ENCODE data around the gene MED26. TPM values are rescaled to one million over a fixed set of nuclear protein-coding genes. Genes with fewer than 3 reads are reported as not detected.

The MED26 gene
- total and polyA plus RNA-seq, 8 donors: 0.58 to 41.7 (median 4.3) TPM

- peaks cover 17 to 28% (median 25%) of the 10 kb centered on the region in 4 donors for H3K4me1 ChIP-seq
- peaks cover 5 to 65% (median 59%) of the 10 kb centered on the region in 4 donors for H3K36me3 ChIP-seq
- H3K4me3 ChIP-seq: no peak overlapping the region
- 82 to 87% (median 85%) methylated on average over 6 of the region's 6 CpGs for WGBS, 5 donors
- no peaks in the 10 kb centered on the region for H3K9me3 ChIP-seq
- H3K27me3 ChIP-seq: no peaks in the 10 kb centered on the region
- H3K27ac ChIP-seq: no peak overlapping the region
- TF ChIP-seq, protein P1, sequence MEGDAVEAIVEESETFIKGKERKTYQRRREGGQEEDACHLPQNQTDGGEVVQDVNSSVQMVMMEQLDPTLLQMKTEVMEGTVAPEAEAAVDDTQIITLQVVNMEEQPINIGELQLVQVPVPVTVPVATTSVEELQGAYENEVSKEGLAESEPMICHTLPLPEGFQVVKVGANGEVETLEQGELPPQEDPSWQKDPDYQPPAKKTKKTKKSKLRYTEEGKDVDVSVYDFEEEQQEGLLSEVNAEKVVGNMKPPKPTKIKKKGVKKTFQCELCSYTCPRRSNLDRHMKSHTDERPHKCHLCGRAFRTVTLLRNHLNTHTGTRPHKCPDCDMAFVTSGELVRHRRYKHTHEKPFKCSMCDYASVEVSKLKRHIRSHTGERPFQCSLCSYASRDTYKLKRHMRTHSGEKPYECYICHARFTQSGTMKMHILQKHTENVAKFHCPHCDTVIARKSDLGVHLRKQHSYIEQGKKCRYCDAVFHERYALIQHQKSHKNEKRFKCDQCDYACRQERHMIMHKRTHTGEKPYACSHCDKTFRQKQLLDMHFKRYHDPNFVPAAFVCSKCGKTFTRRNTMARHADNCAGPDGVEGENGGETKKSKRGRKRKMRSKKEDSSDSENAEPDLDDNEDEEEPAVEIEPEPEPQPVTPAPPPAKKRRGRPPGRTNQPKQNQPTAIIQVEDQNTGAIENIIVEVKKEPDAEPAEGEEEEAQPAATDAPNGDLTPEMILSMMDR (IDR thresholded peaks at IDR 0.05): no peak
- TF ChIP-seq EP300 (IDR thresholded peaks at IDR 0.05): no peak
- TF ChIP-seq POLR2A (IDR thresholded peaks at IDR 0.05): no peak
- TF ChIP-seq POLR2AphosphoS5 (IDR thresholded peaks at IDR 0.05): no peak
- DNase-seq: no peak
- intact Hi-C loops (cut with DNase I; ENCODE audit: low total_unique reads): no loop called here
Measured at GRCh38 chr19:16631465-16631864, 3.5 kb upstream of the MED26 start.

DNA sequence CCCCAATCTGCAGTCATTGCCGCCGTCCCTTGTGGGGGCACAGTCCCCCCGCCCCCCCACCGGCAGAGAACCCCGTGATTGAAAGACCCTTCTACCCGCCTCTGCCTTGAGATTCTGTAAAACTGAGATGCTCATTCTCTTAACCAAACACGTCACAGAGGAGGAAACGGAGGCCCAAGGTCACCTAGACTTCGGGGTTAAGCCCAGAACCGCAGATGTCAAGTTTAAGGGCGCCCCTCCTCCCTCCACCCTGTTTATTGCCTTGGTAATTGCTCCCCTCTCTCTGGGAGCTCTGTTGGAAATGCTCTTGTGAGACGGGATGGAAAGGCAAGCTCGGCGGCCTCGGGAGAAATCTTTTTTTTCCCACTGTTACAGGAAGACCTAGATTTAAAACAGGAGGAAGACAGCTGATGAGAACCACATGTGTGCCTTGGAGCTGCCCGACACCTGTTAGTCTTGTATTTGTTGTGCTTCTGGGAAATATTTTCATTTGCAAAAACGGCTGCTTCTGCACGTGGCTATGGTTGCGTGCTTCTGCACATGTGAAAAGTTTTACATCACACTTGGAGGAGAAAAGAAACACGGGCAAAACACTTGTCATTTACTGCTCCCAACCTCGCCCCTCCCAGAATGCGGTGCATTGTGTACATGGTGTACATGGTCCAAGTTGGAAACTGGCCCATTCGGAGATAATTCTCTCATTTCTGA lies 1.1 kb upstream of the MED26 start:
- Histone ChIP-seq H3K36me3 (peaks cover 5 to 53% (median 45%) of the 10 kb centered on the region in 4 donors), H3K4me1 (peaks cover 33 to 49% (median 43%) of the 10 kb centered on the region in 4 donors), H3K9me3 (no peaks in the 10 kb centered on the region), H3K27me3 (no peaks in the 10 kb centered on the region), H3K27ac (peak overlapping the region; percentile 93 to 99 (median 98)), H3K4me3 (peak overlapping the region; percentile 95 to 100 (median 96))
- intact Hi-C loops (cut with DNase I; ENCODE audit: low total_unique reads): loop anchor here (5.0 kb wide), 1 partner anchor 57 kb away; the partner anchor contains the start of gene SLC35E1
- TF ChIP-seq, protein P1 (IDR thresholded peaks at IDR 0.05): no peak
- TF ChIP-seq POLR2A (IDR thresholded peaks at IDR 0.05) (no peak), POLR2AphosphoS5 (IDR thresholded peaks at IDR 0.05) (no peak), EP300 (IDR thresholded peaks at IDR 0.05) (no peak)
- WGBS, 5 donors: 3 to 4% (median 4%) methylated on average over 17 to 23 of the region's 23 CpGs
- DNase-seq: peak; percentile 48 to 72

DNA sequence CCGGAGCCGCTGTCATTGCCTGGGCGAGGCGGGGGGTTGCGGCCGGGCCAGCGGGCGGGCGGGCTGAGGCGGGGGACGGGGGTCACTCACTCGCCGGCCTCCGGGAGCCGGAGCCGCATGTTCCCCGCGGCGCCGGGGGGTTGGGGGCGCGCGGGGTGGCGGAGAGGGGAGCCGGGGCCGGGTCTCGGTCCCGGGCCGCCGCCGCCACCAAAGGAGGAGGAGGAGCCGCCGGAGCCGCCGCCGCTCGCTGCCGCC lies 149 bp downstream of the MED26 start:
- H3K9me3 ChIP-seq: no peaks in the 10 kb centered on the region
- no peak for DNase-seq
- 0% methylated on average over 7 to 38 of the region's 38 CpGs; no CpG with 5 or more reads in 1 of the 5 donors for WGBS, 5 donors
- no peaks in the 10 kb centered on the region for H3K27me3 ChIP-seq
- peaks cover 3 to 47% (median 40%) of the 10 kb centered on the region in 4 donors for H3K36me3 ChIP-seq
- intact Hi-C loops (cut with DNase I; ENCODE audit: low total_unique reads): loop anchor here (5.0 kb wide), 1 partner anchor 56 kb away; the partner anchor contains the start of gene SLC35E1
- H3K27ac ChIP-seq: peak overlapping the region; percentile 79 to 99 (median 98)
- H3K4me3 ChIP-seq: peak overlapping the region; percentile 95 to 100 (median 96)
- H3K4me1 ChIP-seq: peaks cover 33 to 54% (median 44%) of the 10 kb centered on the region in 4 donors
- TF ChIP-seq POLR2A (IDR thresholded peaks at IDR 0.05) (no peak), EP300 (IDR thresholded peaks at IDR 0.05) (no peak), POLR2AphosphoS5 (IDR thresholded peaks at IDR 0.05) (no peak)
- TF ChIP-seq, protein P1 (IDR thresholded peaks at IDR 0.05): no peak

DNA sequence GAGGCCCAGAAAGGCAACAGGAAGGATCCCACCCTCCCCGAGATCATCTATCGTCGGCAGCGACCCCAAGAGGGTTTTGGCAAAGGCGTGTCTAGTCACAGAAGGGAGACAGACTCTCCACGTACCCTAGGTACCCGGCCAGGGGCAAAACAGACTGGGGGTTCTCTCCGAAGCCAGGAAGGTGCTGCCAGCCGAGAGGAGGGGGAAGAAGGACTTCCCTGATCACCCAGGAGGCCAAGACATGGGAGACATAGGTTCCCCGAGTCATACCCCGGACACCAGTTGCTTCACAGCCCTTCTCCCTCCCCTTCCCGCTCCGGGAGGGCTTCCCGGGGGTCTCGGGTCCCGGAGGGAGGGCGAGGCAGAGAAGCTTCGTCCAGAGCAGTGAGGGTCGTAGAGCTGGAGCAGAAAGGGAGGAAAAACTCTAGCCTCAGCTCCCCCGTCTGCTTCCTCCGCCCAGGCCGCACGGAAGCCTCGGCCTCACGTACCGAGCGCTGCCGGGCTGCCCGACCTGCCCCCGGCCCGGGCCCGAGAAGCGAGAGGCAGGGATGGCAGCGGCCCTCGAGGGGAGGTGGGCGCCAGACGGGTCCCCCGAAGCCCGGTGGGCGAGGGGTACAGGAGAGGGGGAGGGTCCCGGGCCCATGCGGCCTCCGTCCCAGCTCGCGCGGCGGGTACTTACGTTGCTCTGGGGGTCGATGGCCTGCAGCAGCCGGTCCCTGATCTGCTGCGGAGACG lies 644 bp downstream of the MED26 start:
- H3K9me3 ChIP-seq: no peaks in the 10 kb centered on the region
- H3K4me1 ChIP-seq: peaks cover 33 to 54% (median 45%) of the 10 kb centered on the region in 4 donors
- H3K27me3 ChIP-seq: no peaks in the 10 kb centered on the region
- intact Hi-C loops (cut with DNase I; ENCODE audit: low total_unique reads): loop anchor here (5.0 kb wide), 1 partner anchor 55 kb away; the partner anchor contains the start of gene SLC35E1
- WGBS, 5 donors: 0 to 2% (median 1%) methylated on average over 18 to 52 of the region's 52 CpGs
- DNase-seq: peak in 1 of 2 donors; percentile 32
- TF ChIP-seq, protein P1 (IDR thresholded peaks at IDR 0.05): no peak
- TF ChIP-seq POLR2A (IDR thresholded peaks at IDR 0.05): no peak
- no peak for TF ChIP-seq POLR2AphosphoS5 (IDR thresholded peaks at IDR 0.05)
- TF ChIP-seq EP300 (IDR thresholded peaks at IDR 0.05): no peak
- H3K27ac ChIP-seq: peak overlapping the region; percentile 79 to 99 (median 98)
- peaks cover 0 to 42% (median 36%) of the 10 kb centered on the region in 4 donors for H3K36me3 ChIP-seq
- H3K4me3 ChIP-seq: peak overlapping the region; percentile 95 to 100 (median 96)
